C4-2B (cell line): ENCODE results near the gene PORCN.

Experiments
- CTCF ChIP-seq: fragments of 450-650 bp; conservative IDR thresholded peaks from 2 replicates; pipeline ENCODE4 v1.5.1; 2017; ENCODE audit warnings: mild to moderate bottlenecking
- ZFX ChIP-seq: fragments of 450-650 bp; IDR thresholded peaks from 2 replicates; pipeline ENCODE4 v1.6.1; 2017

GRCh38 chrX:48496660-48497059 is 12.1 kb upstream of the PORCN start:
- TF ChIP-seq CTCF (no peak), ZFX (no peak)
